AG04449 (cell line): Measurements from ENCODE around the gene BPIFB1.

Experiments
- CTCF ChIA-PET: fragments of 350-600 bp; formaldehyde crosslinking; extraction: SDS; loops from one replicate; lab custom pipeline; 2021; ENCODE audit warnings: antibody characterized with exemption; lab: Yijun Ruan, JAX
- POLR2A ChIA-PET: fragments of 400-600, 350-600 bp; formaldehyde crosslinking; extraction: SDS; loops from one replicate; lab custom pipeline; 2020; ENCODE audit warnings: antibody characterized with exemption, inconsistent platforms; lab: Yijun Ruan, JAX
- DNase-seq: peaks from one replicate; pipeline ENCODE4 v3.0.0-alpha.2; 2010; ENCODE audit warnings: low read depth, low spot score
- H3K4me3 ChIP-seq: 2 replicates; pipeline ENCODE4 v1.5.1; 2011; ENCODE audit warnings: low read depth, mild to moderate bottlenecking, control low read depth, low read length
- CTCF ChIP-seq: IDR thresholded peaks from one replicate; pipeline ENCODE4 v1.5.1; 2011; ENCODE audit warnings: mild to moderate bottlenecking, moderate library complexity, low read length, control low read depth, inconsistent platforms; ENCODE audit not compliant: insufficient read depth; ENCODE audit errors: missing control alignments

BPIFB1 gene

GRCh38 chr20:33338467-33339258 is 55.6 kb downstream of the BPIFB1 start:
- no peak overlapping the region for H3K4me3 ChIP-seq
- TF ChIP-seq CTCF = no peak
- ChIA-PET POLR2A (no interaction called here), CTCF (no interaction called here)
- no peak for DNase-seq

DNA sequence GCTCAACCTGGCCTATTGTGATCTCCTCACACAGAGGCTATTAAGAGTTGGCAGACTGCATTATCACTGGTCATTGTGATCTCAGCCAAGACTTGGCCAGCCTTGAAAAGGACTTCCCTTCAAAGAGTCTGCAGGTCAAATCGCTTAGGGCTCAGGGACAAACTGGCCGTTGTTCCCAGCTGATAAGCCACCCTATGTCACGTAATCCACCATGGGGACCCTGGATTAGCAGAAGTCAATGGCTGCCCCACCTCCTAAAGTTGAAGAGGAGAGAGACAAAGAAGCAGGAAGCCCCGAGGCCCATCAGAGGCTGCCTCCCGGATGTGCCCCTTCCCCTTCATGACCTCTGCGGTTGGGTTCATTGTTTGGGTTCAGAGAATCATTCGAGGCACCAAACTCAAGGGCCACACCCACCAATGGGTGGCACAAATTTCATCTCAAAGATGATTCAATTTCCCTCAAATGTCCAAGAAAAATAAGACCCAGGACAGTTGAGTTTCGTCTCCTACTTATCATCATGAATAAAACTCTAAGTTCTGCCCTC is 56.6 kb downstream of the BPIFB1 start:
- ChIA-PET CTCF (no interaction called here), POLR2A (no interaction called here)
- DNase-seq = no peak
- no peak overlapping the region for H3K4me3 ChIP-seq
- TF ChIP-seq CTCF = no peak

GRCh38 chr20:33343521-33343920 is 60.5 kb downstream of the BPIFB1 start:
- POLR2A ChIA-PET = no interaction called here
- CTCF ChIA-PET = no interaction called here
- TF ChIP-seq CTCF = no peak
- no peak for DNase-seq
- no peak overlapping the region for H3K4me3 ChIP-seq

GRCh38 chr20:33345342-33345741 is 62.3 kb downstream of the BPIFB1 start:
- no peak for TF ChIP-seq CTCF
- ChIA-PET POLR2A (no interaction called here), CTCF (no interaction called here)
- DNase-seq = no peak
- H3K4me3 ChIP-seq = no peak overlapping the region

DNA sequence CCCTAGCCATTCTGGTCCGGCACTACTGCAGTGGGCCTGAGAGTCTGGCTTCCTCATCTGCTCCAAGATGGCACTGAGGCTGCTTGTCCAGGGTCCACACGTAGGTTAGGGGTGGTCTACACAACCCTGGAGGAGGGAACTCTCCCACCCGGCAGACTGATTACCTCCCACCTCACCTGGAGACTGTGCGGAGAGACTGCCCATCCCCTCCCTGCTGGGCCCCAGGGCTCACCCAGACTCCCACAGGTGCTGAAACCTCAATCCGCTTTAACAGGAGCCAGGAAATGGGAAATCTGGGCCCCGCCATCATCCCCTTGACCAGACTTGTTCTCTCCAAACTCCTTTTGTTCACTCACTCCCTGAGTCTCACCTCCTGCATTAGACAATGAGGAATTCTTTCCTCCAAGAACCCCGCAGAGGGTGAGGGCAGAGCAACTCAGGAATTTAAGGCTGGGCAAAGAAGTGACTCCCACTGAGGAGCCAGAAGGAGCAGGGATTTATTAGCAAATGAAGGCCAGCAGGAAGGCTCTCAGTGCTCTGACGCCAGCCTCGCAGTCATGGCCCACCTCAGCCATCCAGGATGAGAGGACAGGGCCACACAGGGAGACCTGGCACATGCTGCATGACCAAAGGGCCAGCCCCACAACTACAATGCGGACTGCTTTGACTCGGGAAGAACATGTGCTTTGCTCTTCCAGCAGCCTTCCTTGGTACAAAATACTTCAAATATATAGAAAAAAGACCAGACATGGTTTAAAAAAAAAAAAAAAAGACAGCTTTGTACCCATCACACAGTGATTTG is 65.3 kb downstream of the BPIFB1 start:
- POLR2A ChIA-PET = no interaction called here
- CTCF ChIA-PET = no interaction called here
- H3K4me3 ChIP-seq = no peak overlapping the region
- TF ChIP-seq CTCF = no peak
- DNase-seq = no peak

- H3K4me3 ChIP-seq = no peak overlapping the region
- TF ChIP-seq CTCF = no peak
- CTCF ChIA-PET = no interaction called here
- POLR2A ChIA-PET = no interaction called here
- DNase-seq = no peak
Observed at GRCh38 chr20:33349493-33349892, 66.5 kb downstream of the BPIFB1 start.
